BJ (cell line): ENCODE data around the gene NTNG1. TPM values are rescaled to one million over a fixed set of nuclear protein-coding genes. Genes with fewer than 3 reads are reported as not detected.

Experiments used
- CTCF ChIA-PET: fragments of 350-600 bp; formaldehyde crosslinking; extraction: SDS; loops from one replicate; lab custom pipeline; 2021; ENCODE audit warnings: antibody characterized with exemption, inconsistent platforms; lab: Yijun Ruan, JAX
- POLR2A ChIA-PET: fragments of 300-600 bp; sonication (Branson Sonifier 250); formaldehyde crosslinking; extraction: SDS; loops from one replicate; lab custom pipeline; 2021; ENCODE audit warnings: antibody characterized with exemption; lab: Charles Lee
- DNase-seq: peaks from one replicate; pipeline ENCODE4 v3.0.0-alpha.2; 2011; ENCODE audit warnings: low read depth
- H3K27me3 ChIP-seq: 2 replicates; pipeline ENCODE4 v1.6.0; 2011; ENCODE audit warnings: low read length; ENCODE audit not compliant: control insufficient read depth, insufficient read depth
- H3K36me3 ChIP-seq: 2 replicates; pipeline ENCODE4 v1.5.1; 2011; ENCODE audit warnings: low read length; ENCODE audit not compliant: control insufficient read depth, insufficient read depth
- H3K4me3 ChIP-seq: 2 replicates; pipeline ENCODE4 v1.5.1; 2011; ENCODE audit warnings: low read depth, mild to moderate bottlenecking, control low read depth, low read length
- CTCF ChIP-seq: IDR thresholded peaks from 2 replicates; pipeline ENCODE4 v1.5.1; 2011; ENCODE audit warnings: low read depth, mild to moderate bottlenecking, control low read depth, inconsistent platforms, low read length, moderate library complexity; ENCODE audit not compliant: insufficient read depth
- polyA plus RNA-seq: library from polyadenylated mRNA; depleted of rRNA; stranded (reverse); fragments of >200 nt; gene quantifications from 2 replicates; pipeline ENCODE4 v1.2.3, GENCODE V29; 2011

NTNG1 gene
- polyA plus RNA-seq, 1 experiment, result 3.3 TPM

DNA sequence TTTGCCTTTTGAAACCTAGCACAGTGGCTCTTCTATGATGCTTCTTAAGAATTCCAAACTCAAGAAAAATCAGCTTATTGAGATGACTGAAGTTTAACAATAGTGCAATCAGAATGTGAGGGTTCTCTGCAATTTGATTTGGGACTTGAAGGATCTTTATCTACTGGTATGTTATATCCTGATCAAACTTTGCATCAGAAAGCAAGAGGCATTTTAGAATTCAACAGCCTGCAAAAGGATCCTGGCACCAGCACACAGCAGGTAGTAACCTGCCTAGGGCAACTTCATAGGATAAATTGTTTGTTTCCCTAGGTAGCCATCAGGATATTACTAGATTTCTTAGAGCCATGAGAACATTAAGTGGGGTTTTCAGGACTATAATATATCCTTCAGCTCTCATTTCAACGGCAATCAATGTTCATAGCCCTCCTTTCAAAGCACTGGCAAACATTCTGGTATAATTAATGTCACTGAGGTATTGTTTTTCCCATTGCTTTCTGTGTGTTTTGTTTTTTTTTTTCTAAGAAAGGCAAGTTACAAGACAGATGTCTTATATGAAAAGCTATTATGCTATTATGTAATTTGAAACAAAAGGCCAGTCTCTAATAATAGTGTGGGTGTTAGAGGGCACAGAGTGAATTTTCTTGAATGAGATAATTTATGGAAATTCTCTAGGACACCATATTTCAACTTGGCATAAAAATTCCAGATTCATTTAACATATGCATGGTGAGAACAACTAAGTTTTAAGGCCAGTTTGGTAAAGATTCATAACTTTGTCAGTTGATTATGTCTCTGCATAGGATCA lies 34.5 kb downstream of the NTNG1 start:
- no peaks in the 10 kb centered on the region for H3K27me3 ChIP-seq
- H3K36me3 ChIP-seq, result no peaks in the 10 kb centered on the region
- DNase-seq, result no peak
- ChIA-PET CTCF (no interaction called here), POLR2A (no interaction called here)
- no peak overlapping the region for H3K4me3 ChIP-seq
- no peak for TF ChIP-seq CTCF

GRCh38 chr1:107181253-107181969 lies 40.6 kb downstream of the NTNG1 start:
- H3K36me3 ChIP-seq, result no peaks in the 10 kb centered on the region
- no peaks in the 10 kb centered on the region for H3K27me3 ChIP-seq
- no peak for TF ChIP-seq CTCF
- no peak for DNase-seq
- ChIA-PET CTCF (no interaction called here), POLR2A (no interaction called here)
- no peak overlapping the region for H3K4me3 ChIP-seq

DNA sequence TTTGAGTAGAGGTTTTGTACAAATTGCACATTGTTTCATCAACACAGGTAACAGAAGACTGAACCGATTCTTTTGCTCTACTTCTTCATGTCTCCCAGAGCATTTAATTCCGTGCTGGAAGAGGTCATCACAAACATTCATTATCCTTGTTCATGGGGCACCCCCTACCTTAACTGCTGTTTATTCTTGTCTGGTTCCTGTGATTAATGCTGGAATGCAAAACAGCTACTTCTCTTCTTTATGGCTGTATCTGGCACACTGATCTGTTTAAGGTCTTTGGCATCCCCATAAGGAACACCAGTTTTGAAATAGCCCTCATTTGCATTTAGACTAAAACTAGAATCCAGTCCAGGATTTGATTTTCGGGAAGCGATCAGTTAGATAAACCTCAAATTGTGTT lies 42.2 kb downstream of the NTNG1 start:
- no peak for DNase-seq
- no peak for TF ChIP-seq CTCF
- POLR2A ChIA-PET, result no interaction called here

DNA sequence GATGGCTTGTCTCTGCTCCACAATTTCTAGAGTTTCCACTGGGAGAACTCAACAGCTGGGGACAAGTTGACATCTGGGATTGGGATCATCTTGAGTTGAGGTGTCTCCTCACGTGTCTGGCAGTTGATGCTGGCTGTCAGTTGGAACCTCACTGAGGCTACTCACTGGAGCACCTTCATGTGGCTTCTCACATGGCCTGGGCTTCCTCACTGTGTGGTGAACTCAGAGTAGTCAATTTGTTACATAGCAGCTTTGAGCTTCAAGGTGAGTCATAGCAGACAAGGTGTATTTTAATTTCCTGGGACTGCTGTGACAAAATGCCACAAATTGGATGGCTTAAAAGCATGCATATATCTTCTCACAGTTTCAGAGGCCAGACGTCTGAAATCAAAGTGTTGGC lies 44.0 kb downstream of the NTNG1 start:
- no peaks in the 10 kb centered on the region for H3K27me3 ChIP-seq
- CTCF ChIA-PET, result no interaction called here
- no peak for TF ChIP-seq CTCF
- DNase-seq, result no peak
- POLR2A ChIA-PET, result no interaction called here
- no peaks in the 10 kb centered on the region for H3K36me3 ChIP-seq
- no peak overlapping the region for H3K4me3 ChIP-seq

More for the DNA sequence above, 42.2 kb downstream of the NTNG1 start:
- no peaks in the 10 kb centered on the region for H3K36me3 ChIP-seq
- CTCF ChIA-PET, result no interaction called here
- H3K27me3 ChIP-seq, result no peaks in the 10 kb centered on the region
- no peak overlapping the region for H3K4me3 ChIP-seq

DNA sequence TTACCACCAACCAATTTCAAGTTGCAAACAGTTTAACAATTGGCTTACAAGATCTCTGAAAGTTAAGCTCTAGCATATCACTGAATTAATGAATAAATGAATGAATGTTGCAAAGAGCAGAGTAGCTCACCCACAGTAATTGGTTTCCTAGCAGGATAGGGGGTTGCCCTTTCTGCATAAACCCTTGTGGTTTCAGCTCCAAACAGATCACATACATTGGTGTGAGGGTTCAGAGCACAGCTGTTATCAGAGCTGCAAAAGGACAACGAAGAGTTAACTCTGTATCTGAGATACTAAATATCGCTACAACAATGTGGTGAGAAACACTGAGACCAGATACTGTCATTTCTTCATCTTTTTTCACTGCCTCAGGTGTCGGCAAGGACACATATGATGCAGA lies 46.6 kb downstream of the NTNG1 start:
- Histone ChIP-seq H3K36me3 (no peaks in the 10 kb centered on the region), H3K27me3 (no peaks in the 10 kb centered on the region), H3K4me3 (no peak overlapping the region)
- POLR2A ChIA-PET, result no interaction called here
- CTCF ChIA-PET, result no interaction called here
- no peak for DNase-seq
- TF ChIP-seq CTCF, result no peak
